Stimulated activated CD8-positive, alpha-beta memory T cell treated with anti-CD3 and anti-CD28 coated beads, Interleukin-7, amount 100 ng/mL, for 1 hour (primary cell): ENCODE data around the gene TECPR2.
A peak's percentile ranks its signal among the peaks of the same experiment; 100 is the strongest.
"Not testable (repeated sequence)": the region's sequence is repeated elsewhere in the genome, so short reads cannot be mapped to it uniquely, and the experiment has no call there.

Experiments used
- DNase-seq, 2 donors: peaks; one replicate each; pipeline ENCODE4 v3.0.0-alpha.2; 2020; ENCODE audit warnings: low read depth in 2 of 2

TECPR2 gene

DNA sequence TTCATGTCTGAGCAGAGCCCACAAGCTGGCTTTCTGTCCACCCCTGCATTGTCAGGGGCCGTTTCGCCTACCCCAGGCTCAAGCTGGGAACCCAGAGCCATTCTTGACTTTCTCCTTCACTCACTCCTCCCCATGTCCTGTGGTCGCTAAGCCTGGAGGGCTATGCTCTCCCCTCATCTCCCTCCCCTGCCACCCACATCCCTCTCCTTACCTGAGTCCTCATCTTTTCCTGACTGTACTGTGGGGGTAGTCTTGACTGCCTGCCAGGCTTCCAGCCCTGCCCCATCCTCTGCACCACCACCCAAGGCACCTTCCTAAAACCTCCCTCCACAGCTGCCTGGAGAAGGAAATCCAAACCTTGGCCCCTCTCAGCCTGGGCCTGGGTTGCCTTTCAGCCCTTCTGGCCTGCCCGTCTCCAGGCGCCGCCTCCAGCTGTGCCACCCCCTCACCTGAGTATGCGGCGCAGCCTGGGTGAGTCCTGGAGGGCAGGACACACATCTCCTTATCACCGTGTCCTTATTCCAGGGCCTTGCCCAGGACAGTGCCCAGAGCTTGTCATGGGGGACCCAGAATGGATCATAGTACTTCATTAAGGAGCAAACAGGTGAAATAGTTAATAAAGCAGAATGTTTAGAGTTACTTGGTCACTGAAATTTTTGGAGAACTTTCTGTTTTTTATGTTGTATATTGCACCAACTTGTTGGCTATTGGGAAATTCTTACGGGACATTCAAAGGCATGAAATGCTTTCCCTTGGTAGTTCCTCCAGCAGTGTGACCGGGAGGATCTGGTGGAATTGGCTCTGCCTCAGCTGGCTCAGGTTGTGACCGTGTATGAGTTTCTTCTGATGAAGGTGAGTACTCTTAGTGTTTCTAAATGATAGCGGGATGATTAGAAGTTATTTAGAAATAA, 28.7 kb upstream of the TECPR2 start:
- DNase-seq = no peak

DNA sequence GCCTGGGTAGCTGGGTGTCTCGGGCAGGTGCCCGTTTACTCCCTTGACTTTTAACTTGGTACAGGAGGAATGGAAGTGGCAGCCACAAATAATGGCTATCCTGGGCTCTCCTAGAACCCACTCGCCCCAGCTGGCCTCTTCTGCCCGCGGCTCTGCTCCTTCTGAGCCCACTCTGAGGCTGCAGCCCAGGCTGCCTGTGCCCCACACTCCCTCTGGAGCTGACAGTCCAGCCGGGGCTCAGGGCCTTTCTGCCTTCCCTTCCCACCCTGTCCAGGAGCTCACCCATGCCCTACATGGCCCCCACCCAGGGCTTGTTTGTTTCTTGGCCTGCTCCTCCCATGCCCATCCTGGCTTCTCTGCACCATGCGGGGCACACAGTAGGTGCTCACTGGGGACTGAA, 27.6 kb upstream of the TECPR2 start:
- DNase-seq = no peak

DNA sequence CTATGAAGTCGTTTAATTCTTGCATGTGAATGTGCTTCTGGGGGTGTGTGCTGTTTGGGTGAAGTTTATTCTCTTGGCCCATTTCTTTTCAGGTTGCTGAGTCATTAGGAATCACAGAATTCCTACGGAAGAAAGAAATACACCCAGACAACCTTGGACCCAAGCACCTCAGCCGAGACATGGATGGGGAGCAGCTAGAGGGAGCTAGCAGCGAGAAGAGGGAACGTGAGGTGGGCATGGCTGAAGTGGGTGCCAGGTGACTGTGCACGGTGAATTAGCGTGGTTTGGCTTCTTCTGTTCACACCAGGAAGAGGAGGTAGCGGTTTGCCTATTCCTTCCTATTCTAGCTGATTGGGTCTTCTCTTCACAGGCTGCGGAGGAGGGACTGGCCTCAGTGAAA, 24.0 kb upstream of the TECPR2 start:
- no peak for DNase-seq

DNA sequence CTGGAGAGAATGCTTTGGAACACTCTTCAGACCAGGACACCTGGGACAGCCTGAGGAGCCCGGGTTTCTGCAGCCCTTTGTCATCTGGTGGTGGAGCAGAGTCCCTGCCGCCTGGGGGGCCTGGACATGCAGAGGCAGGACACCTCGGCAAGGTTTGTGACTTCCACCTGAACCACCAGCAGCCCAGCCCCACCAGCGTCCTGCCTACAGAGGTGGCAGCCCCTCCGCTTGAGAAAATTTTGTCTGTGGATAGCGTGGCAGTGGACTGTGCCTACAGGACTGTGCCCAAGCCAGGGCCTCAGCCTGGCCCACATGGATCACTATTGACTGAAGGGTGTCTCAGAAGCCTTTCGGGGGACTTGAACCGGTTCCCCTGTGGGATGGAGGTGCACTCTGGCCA, 21.2 kb upstream of the TECPR2 start:
- no peak for DNase-seq

DNA sequence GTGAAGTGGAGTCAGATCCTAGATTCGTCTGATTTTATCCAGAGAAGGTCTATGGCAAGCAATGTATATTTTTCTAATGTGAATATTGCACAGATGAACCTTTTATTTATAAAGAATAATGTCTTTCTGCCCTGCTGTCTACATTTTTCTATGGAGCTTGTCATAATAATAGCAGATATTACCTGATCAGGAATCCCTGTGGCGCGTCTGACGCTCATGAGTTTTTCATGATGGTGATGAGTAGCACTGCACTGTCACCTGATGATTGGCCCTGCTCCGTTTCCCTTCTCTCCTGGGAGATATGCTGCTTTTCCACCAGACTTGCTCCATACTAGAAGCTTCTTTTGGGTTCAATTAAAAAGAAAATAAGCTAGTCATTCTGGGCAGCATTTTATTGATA, 20.5 kb upstream of the TECPR2 start:
- DNase-seq = no peak

DNA sequence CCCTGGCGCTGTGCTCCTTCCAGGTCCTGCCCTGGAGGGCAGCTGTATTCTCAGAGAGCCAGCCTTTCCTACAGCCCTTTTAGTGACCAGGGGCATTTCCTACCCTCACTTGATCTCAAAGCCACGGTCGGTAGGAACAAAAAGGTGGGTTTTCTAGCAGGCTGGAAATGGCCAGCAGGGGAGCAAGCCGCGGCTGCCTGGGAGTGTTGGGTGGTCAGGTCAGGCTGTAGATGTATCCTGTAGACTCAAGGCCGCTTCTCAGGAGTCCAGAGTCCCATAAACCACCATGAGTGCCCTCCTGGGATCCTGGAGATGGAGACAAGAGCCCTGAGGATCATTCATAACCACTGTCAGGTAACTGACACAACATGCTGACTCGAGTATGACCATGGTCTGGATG, 18.7 kb upstream of the TECPR2 start:
- no peak for DNase-seq

DNA sequence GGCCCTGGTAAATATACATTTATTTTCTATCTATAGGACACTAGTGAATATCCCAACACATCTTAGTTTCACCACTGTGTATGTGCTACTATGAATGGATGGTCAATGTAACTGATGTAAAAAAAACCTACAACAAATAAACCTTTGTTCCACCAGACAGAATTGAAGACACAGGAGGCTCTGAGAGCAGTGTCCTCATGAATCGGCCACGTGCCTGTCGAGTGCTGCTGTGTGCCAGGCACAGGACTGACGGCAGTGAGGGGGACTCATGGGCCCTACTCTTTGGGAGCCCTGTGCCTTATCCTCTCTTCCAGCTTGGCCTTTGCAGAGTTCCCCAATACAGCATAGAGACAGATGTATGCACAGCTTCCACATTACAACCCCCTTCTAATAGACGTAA, 18.3 kb upstream of the TECPR2 start:
- no peak for DNase-seq

DNA sequence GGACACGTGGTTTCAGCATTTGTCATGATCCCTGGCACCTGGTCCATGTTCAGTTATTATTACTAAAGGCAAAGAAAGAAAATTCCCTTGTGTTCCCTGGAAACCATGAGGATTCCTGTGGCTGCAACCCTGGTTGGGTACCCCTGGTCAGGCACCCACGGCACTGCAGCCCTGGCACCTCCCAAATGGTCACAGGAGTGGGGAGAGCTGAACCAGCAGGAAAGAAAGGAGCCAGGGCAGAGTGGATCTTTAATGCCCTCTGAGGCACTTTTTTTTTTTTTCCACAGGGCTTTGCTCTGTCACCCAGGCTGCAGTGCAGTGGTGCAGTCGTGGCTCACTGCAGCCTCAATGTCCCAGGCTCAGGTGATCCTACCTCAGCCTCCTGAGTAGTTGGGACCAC, 17.5 kb upstream of the TECPR2 start:
- no peak for DNase-seq

DNA sequence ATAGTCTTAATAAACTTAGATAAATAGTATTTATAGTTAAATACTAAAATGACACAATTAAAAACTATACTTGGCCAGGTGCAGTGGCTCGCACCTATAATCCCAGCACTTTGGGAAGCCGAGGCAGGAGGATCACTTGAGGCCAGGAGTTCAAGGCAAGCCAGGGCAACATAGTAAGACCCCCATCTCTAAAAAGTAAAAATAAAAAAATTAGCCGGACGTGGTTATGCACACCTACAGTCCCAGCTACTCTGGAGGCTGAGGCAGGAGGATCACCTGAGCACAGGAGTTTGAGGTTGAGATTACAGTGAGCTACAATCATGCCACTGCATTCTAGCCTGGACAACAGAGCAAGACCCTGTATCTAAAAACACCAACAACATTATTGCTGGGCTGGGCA, 16.1 kb upstream of the TECPR2 start:
- DNase-seq = no peak

DNA sequence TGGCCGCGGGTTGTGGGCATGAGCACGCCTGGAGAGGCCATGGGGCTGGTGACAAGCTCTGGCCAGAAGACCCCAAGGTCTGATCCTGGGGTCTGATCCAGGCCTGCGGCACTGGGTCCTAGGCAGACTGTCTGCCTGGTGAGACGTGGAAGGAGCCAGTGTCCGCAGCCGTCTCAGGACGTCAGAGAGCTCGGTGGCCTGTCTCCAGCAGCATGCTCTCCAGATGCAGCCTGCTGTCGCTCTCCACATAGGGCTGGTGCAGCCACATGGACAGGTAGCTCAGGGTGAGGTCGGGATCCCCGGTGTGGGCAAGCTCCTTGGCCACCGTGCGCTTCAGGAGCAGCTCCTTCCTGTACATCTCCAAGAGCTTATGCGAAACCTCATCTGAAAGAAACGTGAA, 14.4 kb upstream of the TECPR2 start:
- DNase-seq = no peak

DNA sequence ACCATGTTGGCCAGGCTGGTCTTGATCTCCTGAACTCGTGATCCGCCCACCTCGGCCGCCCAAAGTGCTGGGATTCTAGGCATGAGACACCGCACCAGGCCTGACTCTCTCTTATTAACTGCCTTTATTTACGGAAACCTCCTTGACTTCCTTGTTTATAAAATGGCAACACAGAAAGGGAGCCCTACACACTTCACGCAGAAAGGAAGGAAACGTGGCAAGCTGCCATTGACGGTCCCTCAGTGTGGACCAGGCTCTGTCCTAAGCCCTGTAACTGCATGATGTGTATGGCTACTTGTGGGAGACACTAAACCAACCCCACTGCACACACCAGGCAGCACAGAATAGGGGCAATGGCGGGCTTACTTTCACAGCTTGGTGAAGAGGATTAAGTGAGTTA, 11.7 kb upstream of the TECPR2 start:
- DNase-seq = no peak

DNA sequence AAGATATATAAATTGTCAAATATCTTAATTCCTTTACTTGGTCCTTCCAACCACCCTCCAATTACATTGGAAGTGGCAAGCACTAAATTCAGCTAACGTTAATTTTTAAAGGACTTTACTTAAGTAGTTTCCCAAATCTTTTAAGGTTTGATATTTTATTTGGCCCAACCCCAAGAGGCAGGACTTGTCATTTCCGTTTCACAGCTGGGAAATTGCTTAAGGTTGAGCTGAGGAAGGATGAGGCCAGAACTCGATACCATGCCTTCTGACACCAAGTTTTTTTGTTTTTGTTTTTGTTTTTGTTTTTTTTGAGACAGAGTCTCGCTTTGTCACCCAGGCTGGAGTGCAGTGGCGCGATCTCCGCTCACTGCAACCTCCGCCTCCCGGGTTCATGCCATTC, 11.1 kb upstream of the TECPR2 start:
- not testable (repeated sequence) for DNase-seq

DNA sequence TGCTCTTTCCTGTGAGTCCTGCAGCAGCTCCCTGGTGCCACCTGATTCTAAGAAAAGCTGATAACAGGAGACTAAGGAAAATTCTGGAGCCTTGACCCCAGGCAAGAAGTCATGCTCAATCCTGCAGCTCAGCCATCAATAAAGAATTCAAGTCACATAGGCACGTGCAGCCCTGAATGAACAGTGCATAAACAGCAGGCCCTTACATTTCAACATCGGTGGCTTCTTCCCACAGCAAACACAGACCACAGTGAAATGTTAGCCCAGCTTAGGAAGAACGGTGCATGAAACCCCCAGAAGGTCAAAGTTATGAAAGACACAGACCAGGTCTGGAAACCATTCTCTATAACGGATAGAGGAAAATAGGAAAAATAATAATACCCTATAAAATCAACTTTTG, 10.5 kb upstream of the TECPR2 start:
- no peak for DNase-seq

DNA sequence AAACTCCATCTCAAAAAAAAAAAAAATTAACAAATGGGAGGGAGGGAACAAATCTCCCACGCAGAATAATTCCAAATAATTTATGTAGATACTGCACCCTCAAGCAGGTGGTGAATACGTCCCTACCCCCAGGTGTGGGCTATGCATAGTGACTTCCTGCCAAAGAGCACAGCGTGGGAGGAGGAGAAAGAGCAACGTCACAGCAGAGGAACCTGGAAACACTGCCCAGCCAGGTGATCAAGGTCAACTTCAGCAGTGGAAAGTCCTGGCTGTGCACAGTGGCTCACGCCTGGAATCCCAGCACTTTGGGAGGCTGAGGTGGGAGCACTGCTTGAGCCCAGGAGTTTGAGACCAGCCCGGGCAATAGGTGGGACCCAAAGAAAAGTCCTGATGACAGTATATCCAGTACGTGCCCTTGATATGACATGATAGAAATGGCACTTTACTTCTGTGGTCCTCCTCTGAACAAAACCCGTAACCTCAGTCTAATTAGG, 9.6 kb upstream of the TECPR2 start:
- DNase-seq = no peak

DNA sequence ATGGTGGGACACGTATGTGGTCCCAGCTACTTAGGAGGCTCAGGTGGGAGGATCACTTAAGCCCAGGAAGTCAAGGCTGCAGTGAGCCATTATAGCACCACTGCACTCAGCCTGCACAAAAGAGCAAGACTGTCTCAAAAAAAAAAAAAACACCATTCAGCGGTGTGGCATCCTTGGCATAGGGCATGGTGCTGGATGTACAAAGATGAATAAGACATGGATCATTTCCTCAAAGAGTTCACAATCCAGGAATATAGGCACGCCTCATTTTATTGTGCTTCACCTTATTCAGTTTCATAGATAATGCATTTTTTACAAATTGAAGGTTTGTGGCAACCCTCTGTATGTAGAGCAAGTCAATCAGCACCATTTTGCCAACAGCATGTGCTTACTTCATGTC, 6.5 kb upstream of the TECPR2 start:
- no peak for DNase-seq

DNA sequence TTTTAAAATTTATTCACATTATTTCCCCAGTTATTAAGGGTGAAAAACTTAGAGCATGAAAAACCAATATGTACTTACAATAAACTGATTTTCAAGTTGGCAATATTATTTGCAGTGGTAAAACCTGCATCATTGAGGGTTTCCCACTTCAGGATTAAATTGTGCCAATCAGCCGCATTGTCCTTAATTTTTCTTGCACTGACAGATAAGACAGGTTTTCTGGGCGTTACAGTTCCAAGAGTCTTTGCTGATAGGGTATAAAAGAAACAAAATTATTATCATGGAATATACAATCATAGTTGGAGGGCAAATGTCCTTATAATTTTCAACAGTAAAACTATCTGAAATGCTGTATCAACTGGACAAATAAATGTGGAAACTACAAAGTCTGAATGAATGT, 3.4 kb upstream of the TECPR2 start:
- DNase-seq = no peak

DNA sequence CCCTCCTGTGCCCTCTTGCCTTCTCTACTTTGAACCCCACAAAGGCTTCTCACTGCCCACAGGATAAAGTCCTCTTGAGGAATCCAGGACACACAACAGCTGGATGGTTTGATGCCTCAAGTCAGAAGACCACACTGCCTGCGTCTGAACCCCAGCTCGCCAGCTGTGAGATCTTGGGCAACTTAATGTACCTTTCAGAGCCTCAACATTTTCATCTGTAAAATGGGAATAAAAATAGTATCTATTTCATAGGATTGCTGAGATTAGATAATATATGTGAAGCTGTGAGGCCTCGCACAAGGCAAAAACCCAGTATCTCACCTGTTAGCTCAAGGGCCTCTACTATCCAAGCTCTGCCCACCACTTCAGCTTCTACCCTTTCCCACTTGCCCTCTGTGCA, 2.4 kb upstream of the TECPR2 start:
- DNase-seq = no peak

DNA sequence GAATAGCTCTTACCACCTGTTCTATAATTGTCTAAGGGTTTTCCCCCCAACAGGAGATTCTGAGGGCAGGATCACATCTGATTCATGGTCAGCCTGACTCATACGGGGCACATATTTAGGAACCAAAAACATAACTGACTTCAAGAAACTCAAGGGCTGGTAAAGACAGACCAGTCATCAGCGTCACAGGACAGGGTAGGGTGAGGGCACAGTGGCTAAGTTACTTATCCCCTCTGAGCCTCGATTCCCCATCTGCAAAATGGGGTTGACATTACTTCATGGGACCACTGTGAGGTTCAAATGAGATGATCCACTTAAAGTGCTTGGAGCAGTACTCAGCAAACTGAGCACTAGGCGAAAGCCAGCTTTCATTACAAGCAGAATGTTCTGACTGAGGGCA, 657 bp upstream of the TECPR2 start:
- DNase-seq = no peak

DNA sequence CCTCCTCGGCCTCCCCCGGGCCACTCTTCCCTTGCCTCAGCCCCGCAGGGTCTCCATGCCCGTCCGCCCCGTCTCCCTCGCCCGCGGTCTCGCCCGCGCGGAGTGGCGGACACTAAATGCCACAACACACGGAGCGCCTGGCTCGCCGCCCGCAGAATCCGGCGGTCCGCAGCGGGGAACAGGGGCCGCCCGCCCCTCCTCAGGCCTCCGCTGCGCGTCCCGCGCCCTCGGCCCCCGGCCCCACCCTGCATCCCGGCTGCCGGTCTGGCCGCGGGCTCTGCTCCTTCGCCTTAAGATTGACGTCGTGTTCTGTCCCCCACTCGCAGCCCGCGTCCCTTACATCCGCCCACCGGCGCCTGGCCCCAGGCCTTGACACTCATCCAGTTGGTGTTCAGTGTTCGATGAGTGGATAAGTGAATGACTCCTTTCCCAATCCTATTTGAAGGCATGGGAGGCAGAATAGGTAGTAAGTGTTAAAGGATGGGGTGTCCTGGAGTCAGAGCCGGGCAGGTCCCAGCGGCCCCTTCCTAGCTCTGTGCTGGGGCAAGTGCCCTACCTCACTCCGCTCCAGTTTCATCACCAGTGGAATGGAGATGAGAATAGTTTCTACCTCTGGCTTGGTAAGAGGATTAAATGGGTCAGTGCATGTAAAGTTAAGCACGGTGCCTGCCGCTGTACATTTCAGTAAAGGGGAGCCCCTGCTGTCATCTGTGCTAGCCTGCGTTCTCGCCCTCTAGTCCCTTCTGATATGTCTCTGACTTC, 622 bp downstream of the TECPR2 start:
- DNase-seq = peak in 1 of 2 donors; percentile 0

DNA sequence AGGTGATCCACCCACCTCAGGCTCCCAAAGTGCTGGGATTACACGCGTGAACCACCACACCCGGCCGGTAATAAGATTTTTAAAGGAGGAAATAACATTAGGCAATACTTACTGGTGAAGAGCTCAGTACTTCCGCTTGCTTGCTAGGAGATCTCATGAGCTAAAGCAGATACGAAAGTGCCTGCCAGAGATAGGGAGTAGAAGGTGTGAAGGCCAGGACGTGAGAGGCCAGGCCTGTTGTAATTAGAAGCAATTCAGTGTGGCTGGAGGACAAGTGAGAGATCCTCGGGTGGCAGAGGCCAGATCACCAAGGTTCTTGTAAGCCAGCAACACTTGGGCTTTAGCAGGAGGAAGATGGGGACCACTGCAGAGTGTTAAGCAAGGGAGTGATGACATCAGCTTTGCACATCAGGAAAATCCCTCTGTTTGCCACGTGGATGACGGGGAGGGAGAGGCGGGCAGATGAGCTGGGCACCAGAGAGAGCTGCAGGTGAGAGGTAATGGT, 7.6 kb downstream of the TECPR2 start:
- no peak for DNase-seq

DNA sequence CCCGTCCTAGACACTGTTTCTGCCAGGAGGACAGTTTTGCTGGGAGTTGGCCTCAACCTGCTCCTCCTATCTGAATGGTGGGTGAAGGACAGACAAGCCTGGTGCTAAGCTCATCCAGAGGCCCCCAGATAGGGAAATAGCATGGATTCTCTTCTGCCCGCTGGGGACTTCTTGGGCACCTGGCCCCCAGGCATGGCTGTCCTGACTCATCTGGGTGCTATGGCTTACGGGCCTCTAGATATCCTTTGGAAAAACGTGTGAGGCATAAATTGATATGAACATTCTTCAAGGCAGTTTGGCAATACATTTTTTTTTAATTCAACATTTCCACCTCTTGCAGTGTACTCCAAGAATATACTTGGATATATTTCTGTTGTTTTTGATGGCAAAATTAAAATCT, 8.6 kb downstream of the TECPR2 start:
- no peak for DNase-seq

DNA sequence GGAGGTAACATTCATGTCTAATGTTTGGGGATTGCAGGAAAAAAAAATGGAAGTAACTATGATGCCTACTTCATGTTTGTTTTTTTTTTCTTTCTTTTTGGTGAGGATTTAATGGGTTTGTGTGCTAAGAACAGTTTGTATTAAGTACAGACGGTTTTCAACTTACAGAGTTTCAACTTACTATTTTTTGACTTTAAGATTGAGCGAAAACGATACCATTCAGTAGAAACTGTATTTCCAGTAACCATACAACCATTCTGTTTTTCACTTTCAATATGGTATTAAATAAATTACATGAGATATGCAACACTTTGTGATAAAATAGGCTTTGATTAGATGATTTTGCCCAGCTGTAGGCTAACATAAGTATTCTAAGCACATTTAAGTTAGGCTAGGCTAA, 10.4 kb downstream of the TECPR2 start:
- DNase-seq = no peak

DNA sequence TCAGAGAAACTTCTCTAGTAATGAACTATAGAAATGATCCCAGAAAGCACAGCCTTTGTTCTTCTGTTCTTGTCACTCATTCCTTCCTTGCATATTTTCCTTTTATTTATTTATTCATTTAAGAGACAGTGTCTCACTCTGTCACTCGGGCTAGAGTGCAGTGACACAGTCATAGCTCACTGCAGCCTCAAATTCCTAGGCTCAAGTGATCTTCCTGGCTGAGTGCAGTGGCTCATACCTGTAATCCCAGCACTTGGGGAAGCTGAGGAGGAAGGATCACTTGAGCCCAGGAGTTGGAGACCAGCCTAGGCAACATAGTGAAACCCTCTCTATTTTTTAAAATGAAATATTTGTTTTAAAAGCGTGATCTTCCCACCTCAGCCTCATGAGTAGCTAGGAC, 11.5 kb downstream of the TECPR2 start:
- no peak for DNase-seq
